Peyer's patch (tissue), 4 donors: Measurements from ENCODE around the gene TULP4.

ENCODE experiments used
- POLR2A ChIP-seq, 2 donors: fragments of 450-650 bp; IDR thresholded peaks; one replicate each; pipeline ENCODE4 v1.5.1; 2017; ENCODE audit warnings: antibody characterized with exemption in 2 of 2, mild to moderate bottlenecking in 2 of 2, moderate library complexity in 2 of 2
- TF ChIP-seq, protein P1 (sequence below), 6 experiments: fragments of 450-650 bp in 4 of 6; fragments of 200-600 bp in 2 of 6; sonication (generic) in 1 of 6; IDR thresholded peaks; one replicate each; pipeline ENCODE4 v1.5.1; 2017 to 2019; ENCODE audit warnings: antibody characterized with exemption in 6 of 6, mild to moderate bottlenecking in 3 of 6, moderate library complexity in 1 of 6

DNA sequence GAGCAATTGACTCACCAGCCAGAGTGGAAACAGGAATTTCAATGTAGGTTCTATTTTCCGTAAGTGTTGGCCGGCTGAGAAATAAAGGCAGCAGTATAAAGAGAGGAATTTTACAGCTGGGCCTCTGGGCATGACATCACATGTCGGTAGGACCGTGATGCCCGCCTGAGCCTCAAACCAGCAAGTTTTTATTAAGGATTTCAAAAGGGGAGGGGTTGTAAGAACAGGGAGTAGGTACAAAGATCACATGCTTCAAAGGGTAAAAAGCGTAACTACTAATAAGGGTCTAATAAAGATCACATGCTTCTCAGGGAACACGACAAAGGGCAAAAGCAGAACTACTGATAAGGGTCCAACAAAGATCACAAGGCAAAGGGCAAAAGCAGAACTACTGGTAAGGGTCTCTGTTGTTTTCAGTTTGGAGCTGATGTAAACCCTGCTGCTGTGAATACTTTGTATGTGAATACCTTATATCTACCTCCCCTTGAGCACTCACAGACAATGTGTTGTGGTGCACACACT is 9.0 kb upstream of the TULP4 start:
- TF ChIP-seq, protein P1, sequence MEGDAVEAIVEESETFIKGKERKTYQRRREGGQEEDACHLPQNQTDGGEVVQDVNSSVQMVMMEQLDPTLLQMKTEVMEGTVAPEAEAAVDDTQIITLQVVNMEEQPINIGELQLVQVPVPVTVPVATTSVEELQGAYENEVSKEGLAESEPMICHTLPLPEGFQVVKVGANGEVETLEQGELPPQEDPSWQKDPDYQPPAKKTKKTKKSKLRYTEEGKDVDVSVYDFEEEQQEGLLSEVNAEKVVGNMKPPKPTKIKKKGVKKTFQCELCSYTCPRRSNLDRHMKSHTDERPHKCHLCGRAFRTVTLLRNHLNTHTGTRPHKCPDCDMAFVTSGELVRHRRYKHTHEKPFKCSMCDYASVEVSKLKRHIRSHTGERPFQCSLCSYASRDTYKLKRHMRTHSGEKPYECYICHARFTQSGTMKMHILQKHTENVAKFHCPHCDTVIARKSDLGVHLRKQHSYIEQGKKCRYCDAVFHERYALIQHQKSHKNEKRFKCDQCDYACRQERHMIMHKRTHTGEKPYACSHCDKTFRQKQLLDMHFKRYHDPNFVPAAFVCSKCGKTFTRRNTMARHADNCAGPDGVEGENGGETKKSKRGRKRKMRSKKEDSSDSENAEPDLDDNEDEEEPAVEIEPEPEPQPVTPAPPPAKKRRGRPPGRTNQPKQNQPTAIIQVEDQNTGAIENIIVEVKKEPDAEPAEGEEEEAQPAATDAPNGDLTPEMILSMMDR (IDR thresholded peaks at IDR 0.05), result no peak
- TF ChIP-seq POLR2A (IDR thresholded peaks at IDR 0.05), result no peak
